ENCODE data around the gene LRRN3. TPM values are rescaled to one million over a fixed set of nuclear protein-coding genes. Genes with fewer than 3 reads are reported as not detected.

The LRRN3 gene
- total and polyA plus RNA-seq, 2 of the 8 experiments (the other 6 are each of a cell fraction or from before 2014, with no cell fraction given): 0.20 to 0.32 TPM

DNA sequence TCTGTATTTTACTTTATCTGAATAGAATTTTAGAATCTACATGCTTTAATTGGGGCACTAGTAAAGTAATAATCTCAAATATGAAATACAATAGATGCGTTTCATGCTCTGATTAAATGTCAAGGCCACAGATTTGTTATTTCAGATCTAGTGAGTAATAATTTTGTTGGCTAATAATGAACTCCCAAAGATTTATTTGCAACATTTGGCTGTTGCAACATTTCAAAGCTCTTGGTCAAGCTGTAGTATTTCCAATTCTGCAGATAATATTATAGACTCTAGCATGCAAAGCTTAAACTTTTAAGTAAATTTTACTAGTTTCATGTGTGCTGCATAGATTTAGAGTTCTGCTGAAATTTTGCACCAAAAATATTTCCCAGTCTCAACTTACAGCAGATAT is 16.7 kb downstream of the LRRN3 start:
- H2BK120ac ChIP-seq (replicated peaks; ENCODE audit: low read depth, low read length): no peak overlapping the region
- CTCF ChIA-PET (ENCODE audit: partially characterized antibody): interaction anchor here (1.1 kb wide), 1 partner anchor 8 kb away, joined by 3 read pairs; no protein-coding TSS in a partner anchor
- no peak overlapping the region for H3K27ac ChIP-seq (ENCODE audit: low read depth, low read length)
- H2BK15ac ChIP-seq (ENCODE audit: low read length): no peak overlapping the region
- POLR2A ChIA-PET (ENCODE audit: partially characterized antibody): no interaction called here
- H2BK12ac ChIP-seq (ENCODE audit: low read depth, low read length): no peak overlapping the region
- H2AK5ac ChIP-seq (ENCODE audit: low read depth, low read length): no peak overlapping the region
- no peak overlapping the region for H4K8ac ChIP-seq (ENCODE audit: extremely low read depth, insufficient read depth, low read length)
- no peak overlapping the region for H3K56ac ChIP-seq (replicated peaks; ENCODE audit: insufficient read length, low read depth, low read length)
- no peak overlapping the region for H3K14ac ChIP-seq (ENCODE audit: insufficient read length)
- no peak overlapping the region for H3K4me2 ChIP-seq (ENCODE audit: insufficient read depth in 1 of 2, low read depth in 2 of 2, low read length in 2 of 2)
- no peak for TF ChIP-seq POLR2AphosphoS5 (IDR thresholded peaks at IDR 0.05; ENCODE audit: low read depth, low read length)
- TF ChIP-seq SP2 (IDR thresholded peaks at IDR 0.05; ENCODE audit: low read length): no peak
- TF ChIP-seq HDAC6 (IDR thresholded peaks at IDR 0.05; ENCODE audit: low read depth, low read length): no peak
- TF ChIP-seq, protein P1, sequence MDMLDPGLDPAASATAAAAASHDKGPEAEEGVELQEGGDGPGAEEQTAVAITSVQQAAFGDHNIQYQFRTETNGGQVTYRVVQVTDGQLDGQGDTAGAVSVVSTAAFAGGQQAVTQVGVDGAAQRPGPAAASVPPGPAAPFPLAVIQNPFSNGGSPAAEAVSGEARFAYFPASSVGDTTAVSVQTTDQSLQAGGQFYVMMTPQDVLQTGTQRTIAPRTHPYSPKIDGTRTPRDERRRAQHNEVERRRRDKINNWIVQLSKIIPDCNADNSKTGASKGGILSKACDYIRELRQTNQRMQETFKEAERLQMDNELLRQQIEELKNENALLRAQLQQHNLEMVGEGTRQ (IDR thresholded peaks at IDR 0.05; ENCODE audit: low read length): no peak
- no peak for TF ChIP-seq GABPA (IDR thresholded peaks at IDR 0.05; ENCODE audit: borderline replicate concordance, insufficient read depth, low read length)
- TF ChIP-seq MAFK (IDR thresholded peaks at IDR 0.05; ENCODE audit: low read depth, low read length): no peak
- no peak for TF ChIP-seq CEBPB (IDR thresholded peaks at IDR 0.05; ENCODE audit: low read depth, low read length)
- TF ChIP-seq SUZ12 (IDR thresholded peaks at IDR 0.05; ENCODE audit: low read length): no peak
- no peak for TF ChIP-seq FOSL1 (IDR thresholded peaks at IDR 0.05; ENCODE audit: insufficient read depth, low read depth, low read length)
- no peak for TF ChIP-seq KDM4A (IDR thresholded peaks at IDR 0.05; ENCODE audit: low read depth, low read length, severe bottlenecking)
- TF ChIP-seq ASH2L (IDR thresholded peaks at IDR 0.05; ENCODE audit: low read length): no peak
- H4K5ac ChIP-seq (ENCODE audit: insufficient read length, low read depth, low read length): no peak overlapping the region
- H3K79me2 ChIP-seq (ENCODE audit: control insufficient read depth in 1 of 2, insufficient read depth in 2 of 2, low read length in 2 of 2): no peaks in the 10 kb centered on the region
- no peaks in the 10 kb centered on the region for H3K27me3 ChIP-seq (replicated peaks in 1 of 4; ENCODE audit: control insufficient read depth in 3 of 4, extremely low read depth in 1 of 4, insufficient read depth in 3 of 4, low read length in 3 of 4)
- H3K4me3 ChIP-seq (ENCODE audit: extremely low read depth in 1 of 4, insufficient read depth in 2 of 4, low read depth in 3 of 4, low read length in 4 of 4): no peak overlapping the region
- no peak overlapping the region for H3K18ac ChIP-seq (ENCODE audit: extremely low read depth, low read length)
- H3K23ac ChIP-seq (ENCODE audit: insufficient read length): no peak overlapping the region
- H3K9me3 ChIP-seq (ENCODE audit: insufficient read depth in 2 of 2, low read depth in 1 of 2, low read length in 1 of 2): no peaks in the 10 kb centered on the region
- FAIRE-seq: no peak
- H4K91ac ChIP-seq (replicated peaks; ENCODE audit: insufficient read length, low read length): no peak overlapping the region
- H2BK20ac ChIP-seq (ENCODE audit: low read length): no peak overlapping the region
- DNase-seq (ENCODE audit: low read depth in 1 of 2, low spot score in 2 of 2): no peak
- H3K4ac ChIP-seq (replicated peaks; ENCODE audit: insufficient read length, low read depth, low read length): no peak overlapping the region
- no peaks in the 10 kb centered on the region for H3K23me2 ChIP-seq (ENCODE audit: low read depth, low read length)
- H3K4me1 ChIP-seq (replicated peaks in 1 of 4; ENCODE audit: control insufficient read depth in 3 of 4, insufficient read depth in 4 of 4, low read length in 3 of 4): peaks cover 0 to 8% (median 0%) of the 10 kb centered on the region in 4 experiments; a peak in 3 of 7 replicates
- H2AFZ ChIP-seq (ENCODE audit: low read length): no peak overlapping the region
- H3K36me3 ChIP-seq (ENCODE audit: control insufficient read depth in 2 of 4, insufficient read depth in 4 of 4, low read length in 3 of 4): no peaks in the 10 kb centered on the region
- no peaks in the 10 kb centered on the region for H3K79me1 ChIP-seq (ENCODE audit: low read depth, low read length)
- no peaks in the 10 kb centered on the region for H4K20me1 ChIP-seq (replicated peaks in 1 of 2; ENCODE audit: control insufficient read depth in 1 of 2, insufficient read depth in 2 of 2, low read length in 2 of 2)
- 96% methylated on average over 1 of the region's 1 CpG; no CpG with 5 or more reads in 1 of the 2 experiments for WGBS, 2 experiments (ENCODE audit: extremely low coverage in 1 of 2, insufficient coverage in 1 of 2, insufficient read length in 1 of 2, insufficient replicate concordance in 2 of 2, low coverage in 1 of 2, low lambda C conversion rate in 2 of 2, missing lambda C conversion rate in 1 of 2)
- no peak overlapping the region for H2BK5ac ChIP-seq (ENCODE audit: low read depth, low read length)
- no peak overlapping the region for H3K9ac ChIP-seq (replicated peaks in 1 of 4; ENCODE audit: extremely low read depth in 1 of 4, low read depth in 3 of 4, low read length in 3 of 4)

Data from H1 (cell line).